NCI-H2227 treated with DMSO at 0.1 percent for 48 hours (cell line): ENCODE results near the gene P2RX7.
"Not testable (repeated sequence)": the region's sequence is repeated elsewhere in the genome, so short reads cannot be mapped to it uniquely, and the experiment has no call there.

Source experiments
- DNase-seq: peaks from one replicate; lab custom pipeline; 2025; lab: John Stamatoyannopoulos, UW

The P2RX7 gene

DNA sequence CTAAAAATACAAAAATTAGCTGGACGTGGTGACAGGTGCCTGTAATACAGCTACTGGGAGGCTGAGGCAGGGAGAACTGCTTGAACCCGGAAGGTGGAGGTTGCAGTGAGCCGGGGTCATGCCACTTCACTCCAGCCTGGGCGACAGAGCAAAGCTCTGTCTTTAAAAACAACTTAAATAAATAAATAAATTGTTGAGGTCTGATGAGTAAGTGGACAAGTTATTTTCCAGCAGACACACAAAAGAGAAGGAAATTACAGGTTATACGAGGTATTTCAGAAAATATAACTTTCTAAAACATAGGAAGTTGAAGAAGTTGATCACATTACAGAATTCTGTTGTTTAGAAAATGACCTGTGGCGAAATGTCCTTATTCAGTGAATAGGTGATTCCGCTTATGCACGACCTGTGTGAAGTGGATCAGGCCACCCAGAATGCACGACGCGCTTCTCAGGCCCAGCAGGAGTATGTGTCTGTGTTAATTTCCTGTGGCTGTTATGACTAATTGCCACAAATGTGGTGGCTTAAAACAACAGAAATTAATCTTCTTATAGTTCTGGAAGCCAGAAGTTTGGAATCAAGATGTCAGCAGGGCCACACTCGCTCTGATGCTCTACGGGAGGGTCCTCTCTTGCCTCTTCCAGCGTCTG lies 38.1 kb downstream of the P2RX7 start:
- DNase-seq: no peak

DNA sequence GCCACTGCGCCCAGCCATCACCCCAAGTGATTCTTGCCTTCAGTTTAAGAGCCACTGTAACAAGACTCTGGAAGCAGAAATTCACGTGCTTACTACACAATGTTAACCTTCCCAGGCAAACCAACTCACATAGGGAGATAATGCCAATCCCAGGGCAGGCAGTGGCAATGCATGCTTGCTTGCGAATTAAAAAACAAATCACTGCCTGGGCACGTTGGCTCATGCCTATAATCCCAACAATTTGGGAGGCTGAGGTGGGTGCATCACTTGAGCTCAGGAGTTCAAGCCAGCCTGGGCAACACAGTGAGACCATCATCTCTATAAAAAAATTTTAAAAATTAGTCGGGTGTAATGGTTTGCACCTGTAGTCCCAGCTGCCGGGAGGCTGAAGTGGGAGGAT lies 39.5 kb downstream of the P2RX7 start:
- no peak for DNase-seq

DNA sequence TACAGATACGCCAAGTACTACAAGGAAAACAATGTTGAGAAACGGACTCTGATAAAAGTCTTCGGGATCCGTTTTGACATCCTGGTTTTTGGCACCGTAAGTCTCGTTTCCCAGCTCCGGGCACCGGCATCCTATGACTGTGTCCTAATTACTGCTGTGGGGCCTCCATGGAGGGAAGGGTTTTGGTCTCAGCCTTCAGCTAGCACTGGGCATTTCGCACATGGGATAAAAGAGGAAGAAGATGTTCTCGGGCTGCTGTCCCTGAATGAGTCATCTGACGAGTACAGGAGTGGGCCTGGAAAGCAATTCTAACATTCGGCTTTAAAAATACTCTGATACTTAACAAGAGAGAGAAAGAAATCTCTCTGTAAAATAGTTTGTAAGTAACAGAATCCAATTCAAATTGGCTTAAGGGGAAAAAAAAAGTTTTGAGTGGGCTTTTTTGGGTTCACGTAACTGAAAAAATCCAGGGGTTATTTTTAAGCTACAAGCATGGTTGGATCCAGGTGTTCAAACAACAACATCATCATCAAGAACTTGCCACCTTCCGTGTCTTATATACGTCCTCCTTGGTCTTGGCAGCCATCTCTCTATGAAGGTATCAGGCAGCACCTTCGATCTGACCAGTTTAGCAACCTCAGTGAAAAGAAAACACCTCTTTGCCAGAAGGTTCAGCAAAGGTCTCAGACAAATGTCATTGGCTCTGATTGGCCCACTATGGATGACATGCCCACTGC lies 42.9 kb downstream of the P2RX7 start:
- DNase-seq: no peak

DNA sequence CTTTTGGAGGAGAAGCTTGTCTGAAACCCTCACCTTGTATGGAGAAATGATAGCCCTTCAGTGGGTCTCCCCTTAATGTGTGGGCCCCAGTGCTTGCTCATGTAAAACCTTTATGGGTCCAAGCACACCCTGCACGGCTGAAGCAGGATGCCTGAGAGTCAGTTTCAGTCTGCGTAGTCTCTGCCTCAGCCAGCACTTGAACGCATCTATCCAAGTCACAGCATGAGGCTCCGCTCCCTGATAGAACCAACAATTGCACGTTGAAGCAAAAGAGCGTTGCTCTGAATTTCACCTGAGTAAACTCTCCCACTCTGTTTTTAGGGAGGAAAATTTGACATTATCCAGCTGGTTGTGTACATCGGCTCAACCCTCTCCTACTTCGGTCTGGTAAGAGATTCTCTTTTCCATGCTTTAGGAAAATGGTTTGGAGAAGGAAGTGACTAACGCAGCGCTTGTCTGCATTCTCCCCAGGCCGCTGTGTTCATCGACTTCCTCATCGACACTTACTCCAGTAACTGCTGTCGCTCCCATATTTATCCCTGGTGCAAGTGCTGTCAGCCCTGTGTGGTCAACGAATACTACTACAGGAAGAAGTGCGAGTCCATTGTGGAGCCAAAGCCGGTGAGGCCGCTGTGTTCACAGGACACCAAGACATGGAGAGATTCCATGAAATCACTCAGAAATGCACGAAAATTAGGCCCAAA lies 44.3 kb downstream of the P2RX7 start:
- no peak for DNase-seq

DNA sequence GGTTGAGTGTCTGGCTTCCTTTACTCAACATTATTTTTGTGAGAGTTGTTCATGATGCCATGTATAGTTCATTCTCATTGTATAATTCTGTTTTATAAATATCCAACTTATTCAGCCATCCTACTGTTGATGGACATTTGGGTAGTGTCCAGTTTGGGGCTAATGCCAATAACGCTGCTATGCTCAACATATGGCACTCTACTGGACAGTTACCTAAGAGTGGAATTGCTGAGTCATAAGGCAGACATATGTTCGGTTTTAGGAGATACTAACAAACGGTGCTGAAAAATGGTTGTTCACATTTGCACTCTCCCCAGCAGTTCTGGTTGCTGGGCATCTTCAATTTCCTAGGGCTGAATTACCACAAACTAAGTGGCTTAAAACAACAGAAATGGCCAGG lies 48.5 kb downstream of the P2RX7 start:
- DNase-seq: no peak

DNA sequence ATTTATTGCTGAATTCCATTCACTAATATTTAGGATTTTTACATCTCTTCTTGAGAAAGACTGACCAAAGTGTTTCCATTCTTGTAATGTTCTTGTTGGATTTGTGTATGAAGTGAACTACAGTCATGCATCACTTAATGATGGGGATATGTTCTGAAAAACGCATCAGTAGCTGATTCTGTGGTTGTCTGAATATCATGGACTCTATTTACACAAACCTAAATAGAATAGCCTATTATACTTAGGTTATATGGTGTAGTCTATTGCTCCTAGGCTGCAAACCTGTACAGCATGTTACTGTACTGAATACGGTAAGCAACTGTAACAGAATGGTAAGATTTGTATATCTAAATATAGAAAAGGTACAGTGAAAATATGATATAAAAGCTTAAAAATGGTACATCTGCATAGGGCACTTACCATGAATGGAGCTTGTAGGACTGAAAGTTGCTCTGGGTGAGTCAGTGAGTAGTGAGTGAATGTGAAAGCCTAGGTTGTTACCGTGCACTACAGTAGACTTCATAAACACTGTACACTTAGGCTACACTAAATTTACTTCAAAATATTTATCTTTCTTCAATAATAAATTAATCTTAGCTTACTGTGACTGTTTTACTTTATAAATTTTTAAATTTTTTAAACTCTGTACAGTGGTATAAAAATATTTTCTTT lies 49.7 kb downstream of the P2RX7 start:
- DNase-seq: no peak

DNA sequence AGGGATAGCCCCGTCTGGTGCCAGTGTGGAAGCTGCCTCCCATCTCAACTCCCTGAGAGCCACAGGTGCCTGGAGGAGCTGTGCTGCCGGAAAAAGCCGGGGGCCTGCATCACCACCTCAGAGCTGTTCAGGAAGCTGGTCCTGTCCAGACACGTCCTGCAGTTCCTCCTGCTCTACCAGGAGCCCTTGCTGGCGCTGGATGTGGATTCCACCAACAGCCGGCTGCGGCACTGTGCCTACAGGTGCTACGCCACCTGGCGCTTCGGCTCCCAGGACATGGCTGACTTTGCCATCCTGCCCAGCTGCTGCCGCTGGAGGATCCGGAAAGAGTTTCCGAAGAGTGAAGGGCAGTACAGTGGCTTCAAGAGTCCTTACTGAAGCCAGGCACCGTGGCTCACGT lies 51.7 kb downstream of the P2RX7 start:
- no peak for DNase-seq

DNA sequence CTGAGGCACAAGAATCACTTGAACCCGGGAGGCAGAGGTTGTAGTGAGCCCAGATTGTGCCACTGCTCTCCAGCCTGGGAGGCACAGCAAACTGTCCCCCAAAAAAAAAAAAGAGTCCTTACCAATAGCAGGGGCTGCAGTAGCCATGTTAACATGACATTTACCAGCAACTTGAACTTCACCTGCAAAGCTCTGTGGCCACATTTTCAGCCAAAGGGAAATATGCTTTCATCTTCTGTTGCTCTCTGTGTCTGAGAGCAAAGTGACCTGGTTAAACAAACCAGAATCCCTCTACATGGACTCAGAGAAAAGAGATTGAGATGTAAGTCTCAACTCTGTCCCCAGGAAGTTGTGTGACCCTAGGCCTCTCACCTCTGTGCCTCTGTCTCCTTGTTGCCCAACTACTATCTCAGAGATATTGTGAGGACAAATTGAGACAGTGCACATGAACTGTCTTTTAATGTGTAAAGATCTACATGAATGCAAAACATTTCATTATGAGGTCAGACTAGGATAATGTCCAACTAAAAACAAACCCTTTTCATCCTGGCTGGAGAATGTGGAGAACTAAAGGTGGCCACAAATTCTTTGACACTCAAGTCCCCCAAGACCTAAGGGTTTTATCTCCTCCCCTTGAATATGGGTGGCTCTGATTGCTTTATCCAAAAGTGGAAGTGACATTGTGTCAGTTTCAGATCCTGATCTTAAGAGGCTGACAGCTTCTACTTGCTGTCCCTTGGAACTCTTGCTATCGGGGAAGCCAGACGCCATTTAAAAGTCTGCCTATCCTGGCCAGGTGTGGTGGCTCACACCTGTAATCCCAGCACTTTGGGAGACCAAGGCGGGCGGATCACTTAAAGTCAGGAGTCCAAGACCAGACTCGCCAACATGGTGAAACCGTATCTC lies 52.6 kb downstream of the P2RX7 start:
- DNase-seq: no peak

DNA sequence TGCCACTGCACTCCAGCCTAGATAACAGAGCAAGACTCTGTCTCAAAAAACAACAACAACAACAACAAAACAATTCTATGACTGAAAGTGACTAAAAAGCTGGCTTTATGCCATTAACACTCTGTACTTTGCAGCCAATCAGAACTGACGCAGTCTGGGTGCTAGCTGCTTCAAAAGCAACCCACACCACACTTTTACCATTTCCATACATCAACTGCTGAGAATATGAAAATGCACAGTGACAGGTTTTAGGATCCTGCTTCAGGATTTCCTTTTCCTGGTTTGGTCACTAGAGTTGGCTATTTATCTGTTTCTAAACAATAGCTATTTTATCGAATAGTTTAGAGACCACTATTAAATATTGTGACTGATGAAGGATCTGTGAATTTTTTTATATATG lies 54.1 kb downstream of the P2RX7 start:
- no peak for DNase-seq

DNA sequence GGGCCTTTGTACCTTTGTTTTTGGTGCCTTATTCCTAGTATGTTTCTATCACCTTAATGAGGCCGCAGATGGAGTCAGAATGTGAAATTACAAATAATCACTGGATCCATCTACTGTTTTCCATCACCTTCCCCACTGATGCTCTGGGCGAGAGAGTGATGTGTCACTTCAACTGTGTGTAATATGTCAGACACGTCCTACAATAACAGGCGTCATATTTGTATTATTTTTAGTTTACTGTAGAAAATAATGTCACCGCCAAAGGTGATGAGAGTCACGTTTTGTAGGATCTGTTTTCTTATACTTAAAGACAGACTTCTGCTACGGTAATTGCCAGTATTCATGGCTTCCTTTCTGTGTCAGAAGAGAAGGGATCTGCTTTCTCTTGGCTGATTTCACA lies 54.8 kb downstream of the P2RX7 start:
- DNase-seq: no peak

DNA sequence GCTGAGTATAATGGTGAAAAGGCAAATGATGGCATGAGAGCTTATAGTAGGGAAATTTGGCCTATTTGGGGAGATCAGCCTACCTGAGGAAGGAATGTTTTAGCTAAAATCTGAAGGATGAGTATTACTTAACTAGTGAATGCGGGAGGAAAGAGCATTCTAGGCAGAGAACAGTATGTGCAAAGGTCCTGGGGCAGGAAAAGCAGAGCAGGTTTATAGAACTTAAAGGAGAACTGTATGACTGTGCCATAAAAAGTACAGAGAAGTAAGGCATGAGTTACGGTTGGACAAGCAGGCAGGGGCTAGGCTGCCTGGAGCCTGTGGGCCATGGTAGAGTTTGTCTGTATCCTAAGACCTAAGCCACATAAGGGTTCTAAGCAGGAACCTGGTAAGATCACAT lies 55.6 kb downstream of the P2RX7 start:
- no peak for DNase-seq

DNA sequence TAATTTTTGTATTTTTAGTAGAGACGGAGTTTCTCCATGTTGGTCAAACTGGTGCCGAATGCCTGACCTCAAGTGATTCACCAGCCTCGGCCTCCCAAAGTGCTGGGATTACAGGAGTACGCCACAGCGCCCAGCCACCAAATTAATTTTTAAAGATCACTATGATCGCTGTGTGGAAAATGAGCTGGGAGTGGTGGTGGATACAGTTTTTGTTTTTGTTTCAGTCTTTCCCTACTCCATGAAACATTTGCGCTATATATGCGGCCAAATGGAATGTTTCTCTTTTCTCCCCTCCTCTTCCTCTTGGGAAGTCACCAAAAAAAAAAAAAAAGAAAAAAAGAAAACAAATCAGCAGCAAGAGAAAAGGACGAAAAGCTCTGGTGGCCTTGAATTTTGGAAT lies 56.5 kb downstream of the P2RX7 start:
- DNase-seq: no peak

DNA sequence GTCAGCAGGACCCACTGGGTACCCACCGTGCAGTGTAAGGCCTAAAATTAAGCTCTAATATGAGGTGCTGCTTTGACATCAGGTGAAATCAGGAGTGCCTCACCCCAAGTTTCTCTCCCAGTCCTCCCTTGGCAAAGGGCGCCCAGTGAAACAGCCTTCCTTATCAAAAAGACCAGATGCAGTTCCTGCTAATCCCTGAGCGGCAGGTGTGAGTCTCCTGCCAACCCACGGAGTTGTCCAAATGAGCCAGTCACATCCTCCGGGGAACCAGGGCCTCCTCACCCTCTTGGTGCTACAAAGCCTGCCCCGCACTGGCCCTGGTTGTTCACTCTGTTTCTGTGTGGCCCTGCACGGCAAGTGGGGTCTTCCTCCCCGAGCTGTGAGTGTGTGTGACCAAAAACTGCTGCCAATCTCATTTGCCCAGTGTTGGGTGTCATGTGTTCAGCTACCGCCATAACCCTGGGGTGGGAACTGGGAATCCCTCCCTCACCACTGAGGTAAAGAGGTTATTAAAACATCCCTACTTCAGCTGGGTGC lies 57.0 kb downstream of the P2RX7 start:
- no peak for DNase-seq

DNA sequence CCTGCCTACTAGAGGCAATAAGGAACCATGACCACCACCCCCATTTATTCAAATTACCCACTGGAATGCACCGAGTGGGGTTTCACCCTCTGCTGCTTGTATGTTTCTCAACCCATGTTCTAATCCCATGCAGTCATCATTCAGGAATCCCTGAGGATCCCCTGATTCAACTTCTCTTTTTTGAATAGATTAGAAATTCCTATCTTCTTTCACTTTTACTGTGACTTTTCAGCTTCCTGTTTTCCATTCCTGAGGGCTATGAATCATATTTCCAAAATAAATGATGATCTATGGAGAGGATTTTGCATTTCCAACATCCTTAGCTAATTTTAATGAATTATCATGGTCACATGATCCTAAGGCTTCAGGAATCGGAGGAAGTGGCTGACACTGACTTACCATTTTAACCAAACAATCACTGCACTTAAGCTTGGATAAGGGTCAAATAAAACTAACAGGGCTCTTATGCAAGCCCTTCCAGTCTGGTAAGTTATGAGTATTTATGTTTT lies 57.9 kb downstream of the P2RX7 start:
- no peak for DNase-seq

DNA sequence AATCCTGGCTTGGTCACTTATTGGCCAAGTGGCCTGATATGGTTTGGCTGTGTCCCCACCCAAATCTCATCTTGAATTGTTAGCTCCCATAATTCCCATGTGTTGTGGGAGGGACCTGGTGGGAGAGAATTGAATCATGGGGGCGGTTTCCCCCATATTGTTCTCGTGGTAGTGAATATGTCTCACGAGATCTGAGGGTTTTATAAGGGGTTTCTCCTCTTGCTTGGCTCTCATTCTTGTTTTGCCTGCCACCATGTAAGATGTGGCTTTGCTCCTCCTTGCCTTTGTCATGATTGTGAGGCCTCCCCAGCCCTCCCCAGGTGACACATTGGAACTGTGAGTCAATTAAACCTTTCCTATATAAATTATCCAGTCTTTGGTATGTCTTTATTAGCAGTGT lies 58.5 kb downstream of the P2RX7 start:
- DNase-seq: no peak

DNA sequence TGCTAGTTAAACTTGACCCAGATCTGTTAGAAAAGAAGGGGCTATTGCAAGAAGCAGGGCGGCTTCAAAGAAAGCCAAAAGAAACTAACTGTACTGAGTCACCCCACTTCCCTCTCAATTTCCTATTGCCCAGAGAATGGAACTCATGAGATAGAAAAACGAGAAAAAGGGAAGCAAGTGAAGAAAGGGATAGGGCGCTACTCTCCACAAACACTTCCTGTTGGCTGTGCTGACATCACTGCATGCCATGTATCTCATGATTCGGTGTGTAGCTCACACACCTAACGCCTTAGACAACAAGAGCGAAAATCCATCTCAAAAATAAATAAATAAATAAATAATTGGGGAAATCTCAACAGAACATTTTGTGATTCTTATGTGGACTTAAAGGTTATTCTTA lies 64.2 kb downstream of the P2RX7 start:
- DNase-seq: no peak

DNA sequence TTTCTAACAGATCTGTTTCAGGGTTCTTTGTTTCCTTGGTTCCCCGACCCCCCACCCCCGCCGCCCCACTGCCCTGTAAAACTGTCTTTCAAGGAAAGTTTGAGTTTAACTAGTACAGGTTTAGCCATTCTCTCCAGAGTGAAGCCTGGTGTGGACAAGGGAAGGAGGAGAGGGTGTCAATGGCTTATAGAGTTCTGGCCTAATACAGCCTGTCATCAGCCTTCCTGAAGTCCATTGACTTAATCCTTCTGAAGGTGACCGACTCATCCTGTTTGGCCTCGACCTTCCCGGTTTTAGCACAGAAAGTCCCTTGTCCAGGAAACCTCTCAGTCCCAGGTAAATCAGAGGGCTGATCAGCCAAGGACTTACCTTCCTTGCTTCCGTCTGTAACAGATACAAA lies 66.3 kb downstream of the P2RX7 start:
- DNase-seq: no peak

DNA sequence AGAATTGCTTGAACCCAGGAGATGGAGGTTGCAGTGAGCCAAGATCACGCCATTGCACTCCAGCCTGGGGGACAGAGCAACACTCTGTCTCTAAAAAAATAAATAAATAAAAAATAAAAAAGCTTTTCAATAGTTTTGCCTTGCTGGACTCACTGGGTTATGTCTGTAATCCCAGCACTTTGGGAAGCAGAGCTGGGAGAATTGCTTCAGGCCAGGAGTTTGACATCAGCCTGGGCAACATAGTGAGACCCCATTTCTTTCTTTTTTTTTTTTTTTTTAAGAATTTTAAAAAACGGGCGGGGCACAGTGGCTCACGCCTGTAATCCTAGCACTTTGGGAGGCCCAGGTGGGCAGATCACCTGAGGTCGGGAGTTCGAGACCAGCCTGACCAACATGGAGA lies 68.5 kb downstream of the P2RX7 start:
- not testable (repeated sequence) for DNase-seq

DNA sequence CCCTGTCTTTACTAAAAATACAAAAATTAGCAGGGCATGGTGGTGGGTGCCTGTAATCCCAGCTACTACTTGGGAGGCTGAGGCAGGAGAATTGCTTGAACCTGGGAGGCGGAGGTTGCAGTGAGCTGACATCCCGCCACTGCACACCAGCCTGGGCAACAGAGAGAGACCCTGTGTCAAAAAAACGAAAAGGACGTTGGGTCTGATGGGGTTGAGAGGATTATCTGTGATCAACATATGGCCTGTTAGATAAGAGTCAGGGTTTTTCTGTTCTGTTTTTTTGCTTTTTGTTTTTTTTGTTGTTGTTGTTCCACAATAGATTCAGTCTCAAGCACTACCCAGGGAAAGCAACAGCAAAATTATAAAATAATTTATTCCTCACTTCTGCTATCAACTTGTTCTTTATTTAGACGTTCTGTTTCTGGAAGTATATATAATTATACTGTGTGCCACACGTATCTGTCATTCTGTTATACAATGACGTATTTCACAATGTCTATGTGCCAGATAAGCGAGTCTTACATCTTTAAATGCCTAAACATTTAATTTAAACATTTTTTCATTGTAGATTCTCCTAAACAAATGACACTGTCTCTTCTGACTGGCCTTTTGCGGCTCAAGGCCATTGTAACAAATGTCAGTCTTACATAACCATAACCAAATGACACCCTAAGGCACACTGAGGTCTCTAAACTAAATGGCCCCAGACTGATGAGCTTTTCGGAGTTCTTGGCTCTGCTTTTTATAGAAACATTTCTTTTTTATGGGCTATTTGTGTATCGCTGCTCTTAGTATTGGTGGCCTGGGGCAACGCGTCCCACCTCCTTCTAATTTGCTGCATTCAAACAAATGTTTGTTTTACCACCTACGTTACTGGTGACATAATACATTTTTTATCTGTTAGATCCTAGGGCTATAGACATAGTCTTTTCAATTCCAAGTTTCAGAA lies 70.0 kb downstream of the P2RX7 start:
- no peak for DNase-seq

DNA sequence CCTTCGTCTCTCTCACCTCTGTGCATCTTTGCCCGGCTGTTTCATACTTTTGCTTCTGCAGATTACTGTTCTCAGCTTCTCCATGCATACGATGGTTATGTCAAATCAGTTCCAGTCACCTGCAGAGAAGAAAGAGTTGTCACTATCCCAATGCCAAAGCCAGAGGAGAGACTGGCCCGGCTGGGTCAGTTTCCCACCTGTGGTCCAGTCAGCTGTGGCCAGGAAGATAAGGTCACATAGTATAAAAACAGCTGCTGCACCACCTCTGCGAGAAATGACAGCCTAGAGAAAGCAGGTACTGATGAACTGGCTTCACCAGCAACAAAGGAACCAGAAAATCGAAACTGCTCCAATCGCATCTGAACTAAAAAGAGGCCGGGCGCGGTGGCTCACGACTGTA lies 70.8 kb downstream of the P2RX7 start:
- DNase-seq: no peak
